K562 (cell line): ENCODE results near the gene GALNT17.

Experiments used
- CBX5 ChIP-seq: IDR thresholded peaks from 2 replicates; pipeline ENCODE4 v1.6.1; 2014; ENCODE audit warnings: low read depth, borderline replicate concordance
- ETS1 ChIP-seq: conservative IDR thresholded peaks from 2 replicates; pipeline ENCODE4 v1.6.1; 2011; ENCODE audit warnings: low read depth, mild to moderate bottlenecking, low read length; ENCODE audit not compliant: control insufficient read depth
- MTA3 ChIP-seq: fragments of 450-650 bp; formaldehyde crosslinking; IDR thresholded peaks from 2 replicates; pipeline ENCODE4 v1.6.1; 2017; ENCODE audit warnings: mild to moderate bottlenecking, borderline replicate concordance
- POLR2AphosphoS5 ChIP-seq: IDR thresholded peaks from 2 replicates; pipeline ENCODE4 v1.6.1; 2011; ENCODE audit warnings: mild to moderate bottlenecking, low read depth, low read length, moderate library complexity; ENCODE audit not compliant: control insufficient read depth, insufficient read depth
- TF ChIP-seq, protein P1 (sequence below), 3 experiments: IDR thresholded peaks in 2 of 3; conservative IDR thresholded peaks in 1 of 3; 2 replicates each; pipeline ENCODE4 v1.5.1; 2011 to 2012; ENCODE audit warnings: low read length in 3 of 3, mild to moderate bottlenecking in 3 of 3, control low read depth in 2 of 3, improper control_type of control experiment in 1 of 3, inconsistent platforms in 1 of 3, low read depth in 1 of 3, mixed read lengths in 1 of 3, moderate library complexity in 1 of 3; ENCODE audit not compliant: insufficient read depth in 2 of 3
- TF ChIP-seq, protein P2 (sequence below): sonication (generic); formaldehyde crosslinking; IDR thresholded peaks from 2 replicates; pipeline ENCODE4 v1.8.1; 2023; ENCODE audit warnings: mild to moderate bottlenecking, missing genetic modification reagents

DNA sequence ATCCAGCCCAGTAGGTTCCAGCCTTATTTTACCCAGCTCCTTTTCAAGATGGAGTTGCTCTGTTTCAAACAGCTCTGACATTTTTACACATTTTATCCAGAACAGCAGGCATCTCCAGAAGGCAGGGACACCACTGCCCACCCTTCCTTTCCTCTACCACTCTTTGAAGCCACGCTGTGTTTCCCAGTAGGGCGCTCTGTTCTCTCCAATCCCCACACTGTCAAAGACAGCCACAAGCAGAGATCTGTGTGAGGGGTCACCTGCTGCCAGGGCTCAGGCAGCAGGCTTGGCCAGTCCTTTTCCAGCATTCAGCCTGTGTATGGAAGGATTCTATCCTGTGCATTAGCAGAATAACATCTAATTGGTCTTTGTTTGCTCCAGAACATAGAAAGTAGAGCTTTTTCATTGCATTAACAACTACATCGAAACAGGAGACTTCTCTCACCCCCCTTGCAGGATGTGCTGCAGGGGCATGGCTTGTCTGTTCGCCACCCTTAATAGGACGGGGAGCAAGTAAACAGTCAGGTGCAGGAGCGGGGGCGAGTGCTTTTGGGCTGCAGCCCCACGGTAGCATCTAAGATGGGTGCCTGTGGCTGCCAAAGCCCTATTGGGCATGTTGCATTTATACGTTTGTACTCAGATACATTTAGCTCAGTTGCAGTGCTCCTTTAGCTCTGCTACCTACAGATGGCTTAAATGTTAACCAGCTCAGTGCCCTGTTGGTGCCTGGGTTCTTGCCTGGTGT, 326.1 kb downstream of the GALNT17 start:
- TF ChIP-seq MTA3 (no peak), ETS1 (no peak), POLR2AphosphoS5 (no peak), CBX5 (no peak)
- TF ChIP-seq, protein P1, sequence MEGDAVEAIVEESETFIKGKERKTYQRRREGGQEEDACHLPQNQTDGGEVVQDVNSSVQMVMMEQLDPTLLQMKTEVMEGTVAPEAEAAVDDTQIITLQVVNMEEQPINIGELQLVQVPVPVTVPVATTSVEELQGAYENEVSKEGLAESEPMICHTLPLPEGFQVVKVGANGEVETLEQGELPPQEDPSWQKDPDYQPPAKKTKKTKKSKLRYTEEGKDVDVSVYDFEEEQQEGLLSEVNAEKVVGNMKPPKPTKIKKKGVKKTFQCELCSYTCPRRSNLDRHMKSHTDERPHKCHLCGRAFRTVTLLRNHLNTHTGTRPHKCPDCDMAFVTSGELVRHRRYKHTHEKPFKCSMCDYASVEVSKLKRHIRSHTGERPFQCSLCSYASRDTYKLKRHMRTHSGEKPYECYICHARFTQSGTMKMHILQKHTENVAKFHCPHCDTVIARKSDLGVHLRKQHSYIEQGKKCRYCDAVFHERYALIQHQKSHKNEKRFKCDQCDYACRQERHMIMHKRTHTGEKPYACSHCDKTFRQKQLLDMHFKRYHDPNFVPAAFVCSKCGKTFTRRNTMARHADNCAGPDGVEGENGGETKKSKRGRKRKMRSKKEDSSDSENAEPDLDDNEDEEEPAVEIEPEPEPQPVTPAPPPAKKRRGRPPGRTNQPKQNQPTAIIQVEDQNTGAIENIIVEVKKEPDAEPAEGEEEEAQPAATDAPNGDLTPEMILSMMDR (IDR thresholded peaks at IDR 0.05 in 2 of 3, conservative IDR thresholded peaks at IDR 0.05 in 1 of 3; ENCODE audit: insufficient read depth in 2 of 3, low read depth in 1 of 3, low read length in 3 of 3): no peak
- TF ChIP-seq, protein P2, sequence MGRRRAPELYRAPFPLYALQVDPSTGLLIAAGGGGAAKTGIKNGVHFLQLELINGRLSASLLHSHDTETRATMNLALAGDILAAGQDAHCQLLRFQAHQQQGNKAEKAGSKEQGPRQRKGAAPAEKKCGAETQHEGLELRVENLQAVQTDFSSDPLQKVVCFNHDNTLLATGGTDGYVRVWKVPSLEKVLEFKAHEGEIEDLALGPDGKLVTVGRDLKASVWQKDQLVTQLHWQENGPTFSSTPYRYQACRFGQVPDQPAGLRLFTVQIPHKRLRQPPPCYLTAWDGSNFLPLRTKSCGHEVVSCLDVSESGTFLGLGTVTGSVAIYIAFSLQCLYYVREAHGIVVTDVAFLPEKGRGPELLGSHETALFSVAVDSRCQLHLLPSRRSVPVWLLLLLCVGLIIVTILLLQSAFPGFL: no peak
